ENCODE results near the gene CHMP1A.
A peak's percentile ranks its signal among the peaks of the same experiment; 100 is the strongest.
"Not testable (repeated sequence)": the region's sequence is repeated elsewhere in the genome, so short reads cannot be mapped to it uniquely, and the experiment has no call there.

CHMP1A gene

GRCh38 chr16:89657442-89658220 is at the start of gene CHMP1A, which contains the start of gene SPATA33:
CHMP1A (minus strand) TSS chr16:89657708; CDS start chr16:89657588, 120 bp downstream.
SPATA33 (plus strand) TSS chr16:89657836; CDS start chr16:89657912, 76 bp downstream.
- DNase-seq = peak; percentile 76 to 91

DNA sequence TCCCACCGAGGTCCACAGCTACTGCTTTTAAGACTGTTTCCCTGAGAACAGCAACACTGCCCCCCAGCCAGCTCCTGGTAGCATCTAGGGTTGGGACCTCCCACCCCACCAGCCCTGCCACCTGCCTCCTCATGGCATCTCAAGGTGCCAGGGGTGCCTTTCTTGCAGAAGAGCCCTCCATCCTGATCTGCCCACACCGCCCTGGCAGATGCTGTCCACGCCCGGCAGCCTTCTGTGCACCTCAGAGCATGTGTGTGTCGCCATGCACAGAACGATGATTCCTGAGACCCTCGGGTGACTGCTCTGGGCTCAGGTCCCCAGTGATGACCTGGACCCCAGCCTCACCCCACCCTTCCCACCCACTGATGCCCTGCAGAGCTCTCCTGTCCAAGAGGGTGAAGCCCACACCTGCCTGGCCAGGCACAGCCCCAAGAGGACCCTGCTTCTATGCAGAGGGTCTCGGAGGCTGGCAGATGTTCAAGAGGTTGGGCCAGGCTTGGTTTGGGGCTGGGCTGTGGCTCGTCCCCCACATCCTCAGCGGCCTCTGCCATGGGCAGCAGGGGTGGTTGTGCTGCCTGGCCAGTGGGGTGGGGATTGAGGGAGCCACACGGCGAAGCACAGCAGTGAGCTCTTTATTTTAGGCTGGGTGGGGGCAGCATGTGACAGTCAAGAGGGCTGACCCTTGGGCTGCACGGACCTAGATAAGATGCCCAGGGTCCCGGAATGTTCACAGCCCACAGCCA is 49.2 kb upstream of the CHMP1A start:
- DNase-seq = peak in 1 of 2 experiments; percentile 51

- DNase-seq = no peak
These were observed 47.5 kb upstream of the CHMP1A start for GRCh38 chr16:89705006-89705405.

DNA sequence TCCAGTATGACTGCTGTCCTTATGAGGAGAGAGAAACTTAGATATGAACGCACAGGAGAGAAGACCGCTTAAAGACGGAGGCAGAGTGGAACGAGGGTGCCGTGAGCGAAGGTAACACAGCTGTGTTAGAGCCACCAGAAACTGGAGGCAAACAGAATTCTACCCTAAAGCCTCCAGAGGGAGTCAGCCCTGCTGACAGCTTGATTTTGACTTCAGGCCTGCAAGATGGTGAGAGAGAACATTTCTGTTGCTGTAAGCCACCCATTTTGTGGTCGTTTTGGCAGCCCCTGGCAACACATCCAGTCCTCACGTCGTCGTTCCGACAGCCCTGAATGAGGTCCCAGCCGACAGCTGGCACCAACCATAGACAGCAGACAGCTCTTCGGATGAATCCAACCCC is 46.8 kb upstream of the CHMP1A start:
- DNase-seq = no peak

DNA sequence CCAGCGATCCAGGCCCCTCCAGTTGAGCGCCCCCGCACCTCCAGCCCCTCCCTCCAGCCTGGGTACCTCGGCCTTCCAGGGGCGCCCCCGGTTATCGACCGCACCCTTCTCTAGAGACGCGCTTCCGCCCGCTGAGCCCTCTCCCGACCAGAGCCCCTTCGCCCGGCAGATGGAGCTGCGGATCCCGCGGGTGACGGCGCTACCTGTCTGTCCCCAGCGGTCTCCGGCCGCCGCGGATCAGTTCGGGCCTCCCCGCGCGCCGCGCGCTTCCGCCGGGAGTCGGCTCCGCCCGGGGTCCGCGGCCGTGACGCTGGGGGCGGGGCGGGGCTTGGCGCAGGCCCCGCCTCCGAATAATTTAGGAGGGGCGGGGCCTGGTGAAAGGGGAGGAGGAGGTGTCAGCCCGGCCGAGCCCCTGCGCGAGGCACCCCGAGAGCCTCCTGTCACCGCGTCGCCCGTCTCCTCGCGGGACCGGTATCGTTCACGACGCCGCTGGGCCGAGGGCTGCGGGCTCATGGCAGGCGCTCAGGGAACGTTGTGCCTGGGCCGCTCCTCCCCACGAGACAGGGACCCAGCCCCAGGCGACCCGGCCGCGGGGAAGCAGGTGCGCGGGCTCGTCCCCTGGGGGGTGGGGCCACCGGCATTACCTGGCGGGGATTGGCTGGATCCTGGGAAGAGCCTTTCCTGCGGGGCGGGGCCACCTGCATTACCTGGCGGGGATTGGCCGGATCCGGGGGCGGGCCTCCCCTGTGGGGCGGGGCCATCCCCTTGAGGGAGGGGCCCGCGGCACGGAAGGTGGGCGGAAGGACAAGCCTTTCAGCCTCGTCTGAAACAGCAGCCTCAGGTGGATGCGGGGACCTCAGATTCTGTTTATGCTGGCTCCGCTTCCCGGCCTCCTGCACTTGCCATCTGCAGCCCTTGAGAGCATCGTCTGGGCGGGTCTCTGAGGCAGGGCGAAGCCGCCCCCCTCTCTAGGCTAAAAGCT is 44.2 kb upstream of the CHMP1A start, which contains the start of gene SPATA2L:
Gene SPATA2L (minus strand): TSS at position 281 of the 982 bp plus-strand sequence. CDS start 473 bp downstream, outside the sequence.
- peak; percentile 93 to 97 for DNase-seq

- peak in 1 of 2 experiments; percentile 60 for DNase-seq
These were observed 43.3 kb upstream of the CHMP1A start for GRCh38 chr16:89700649-89701424.

- peak; percentile 94 to 99 for DNase-seq
These were observed 42.7 kb upstream of the CHMP1A start for GRCh38 chr16:89700100-89700648.

- DNase-seq = not testable (repeated sequence)
These were observed 42.2 kb upstream of the CHMP1A start for GRCh38 chr16:89699629-89700099.

- not testable (repeated sequence) for DNase-seq
These were observed 41.2 kb upstream of the CHMP1A start for GRCh38 chr16:89698717-89699116.

- DNase-seq = peak; percentile 70 to 87
These were observed 40.3 kb upstream of the CHMP1A start for GRCh38 chr16:89697616-89698331.

- DNase-seq = peak; percentile 93 to 99
These were observed 39.7 kb upstream of the CHMP1A start for GRCh38 chr16:89697161-89697615.

- DNase-seq = no peak
These were observed 39.2 kb upstream of the CHMP1A start for GRCh38 chr16:89696670-89697128.

DNA sequence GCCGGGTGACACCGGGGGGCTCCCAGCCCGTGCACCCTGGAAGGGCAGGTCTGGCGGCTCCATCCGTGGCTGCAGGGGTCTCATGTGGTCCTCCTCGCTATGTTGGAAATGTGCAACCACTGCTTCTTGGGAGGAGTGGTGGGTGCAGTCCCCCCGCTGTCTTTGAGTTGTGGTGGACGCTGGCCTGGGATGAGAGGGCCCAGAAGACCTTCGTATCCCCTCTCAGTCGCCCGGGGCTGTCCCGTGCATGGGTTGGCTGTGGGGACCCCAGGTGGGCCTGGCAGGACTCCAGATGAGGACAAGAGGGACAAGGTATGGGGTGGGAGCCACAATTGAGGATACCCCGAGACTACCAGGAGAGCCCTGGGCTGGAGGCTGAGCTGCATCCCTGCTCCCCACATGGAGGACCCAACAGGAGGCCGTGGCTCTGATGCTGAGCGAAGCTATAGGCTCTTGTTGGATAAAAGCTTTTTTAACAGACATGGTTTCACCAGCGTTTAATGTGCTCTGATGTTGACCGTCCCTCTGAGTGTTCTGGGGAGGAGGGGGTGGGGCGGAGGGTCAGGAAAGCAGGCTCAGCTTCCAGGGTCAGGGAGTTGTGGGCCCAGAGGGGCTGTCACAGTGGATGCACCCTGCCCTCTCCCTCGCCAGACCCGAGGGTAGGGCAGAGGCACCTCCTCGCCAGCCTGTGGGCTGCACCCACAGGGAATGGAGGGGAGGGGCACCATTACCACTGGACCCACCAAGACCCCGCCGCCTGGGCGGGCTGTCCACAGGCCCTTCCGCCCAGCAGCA is 38.6 kb upstream of the CHMP1A start:
- no peak for DNase-seq

DNA sequence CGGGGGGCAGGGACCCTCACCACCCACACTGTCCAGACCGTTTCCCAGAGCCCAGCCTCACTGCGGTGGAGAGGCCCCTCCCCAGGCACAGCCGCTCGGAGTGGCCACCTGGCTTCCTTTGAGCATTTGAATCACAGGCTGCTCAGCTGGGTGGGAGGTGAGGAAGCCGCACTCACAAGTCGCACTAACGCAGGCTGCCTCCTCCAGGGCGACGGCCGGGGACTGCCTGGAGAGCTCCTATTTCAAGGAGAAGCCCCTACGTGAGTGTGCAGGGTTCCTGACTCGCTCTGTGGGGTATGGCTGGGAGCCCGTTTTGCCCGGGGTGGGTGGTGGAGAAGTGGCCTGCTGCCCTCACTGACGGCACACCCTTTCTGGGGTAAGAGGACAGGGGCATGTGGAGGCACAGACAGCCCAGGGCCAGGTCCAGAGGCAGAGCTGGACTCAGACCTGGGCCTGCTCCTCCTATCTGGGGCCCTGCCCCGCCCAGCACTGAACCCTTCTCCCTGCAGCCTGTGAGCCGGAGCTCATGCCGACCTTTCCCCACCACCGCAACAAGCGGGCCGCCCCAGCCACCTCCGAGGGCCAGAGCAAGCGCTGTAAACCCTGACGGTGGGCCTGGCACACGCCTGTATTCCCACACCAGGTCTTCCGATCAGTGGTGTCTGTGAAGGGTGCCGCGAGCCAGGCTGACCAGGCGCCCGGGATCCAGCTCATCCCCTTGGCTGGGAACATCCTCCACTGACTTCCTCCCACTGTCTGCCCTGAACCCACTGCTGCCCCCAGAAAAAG is 37.8 kb upstream of the CHMP1A start:
- DNase-seq = no peak

DNA sequence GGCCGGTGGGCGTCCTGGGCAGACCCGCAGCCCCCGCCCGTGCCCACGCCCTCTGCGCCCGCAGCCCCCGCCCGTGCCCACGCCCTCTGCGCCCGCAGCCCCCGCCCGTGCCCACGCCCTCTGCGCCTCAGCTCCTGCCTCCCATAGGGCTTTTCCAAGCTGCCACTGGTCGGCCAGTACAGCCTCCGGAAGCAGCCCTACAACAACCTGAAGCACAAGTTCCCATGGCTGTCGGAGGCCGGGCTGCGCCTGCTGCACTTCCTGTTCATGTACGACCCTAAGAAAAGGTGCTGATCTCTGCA is 37.2 kb upstream of the CHMP1A start:
- DNase-seq = not testable (repeated sequence)

DNA sequence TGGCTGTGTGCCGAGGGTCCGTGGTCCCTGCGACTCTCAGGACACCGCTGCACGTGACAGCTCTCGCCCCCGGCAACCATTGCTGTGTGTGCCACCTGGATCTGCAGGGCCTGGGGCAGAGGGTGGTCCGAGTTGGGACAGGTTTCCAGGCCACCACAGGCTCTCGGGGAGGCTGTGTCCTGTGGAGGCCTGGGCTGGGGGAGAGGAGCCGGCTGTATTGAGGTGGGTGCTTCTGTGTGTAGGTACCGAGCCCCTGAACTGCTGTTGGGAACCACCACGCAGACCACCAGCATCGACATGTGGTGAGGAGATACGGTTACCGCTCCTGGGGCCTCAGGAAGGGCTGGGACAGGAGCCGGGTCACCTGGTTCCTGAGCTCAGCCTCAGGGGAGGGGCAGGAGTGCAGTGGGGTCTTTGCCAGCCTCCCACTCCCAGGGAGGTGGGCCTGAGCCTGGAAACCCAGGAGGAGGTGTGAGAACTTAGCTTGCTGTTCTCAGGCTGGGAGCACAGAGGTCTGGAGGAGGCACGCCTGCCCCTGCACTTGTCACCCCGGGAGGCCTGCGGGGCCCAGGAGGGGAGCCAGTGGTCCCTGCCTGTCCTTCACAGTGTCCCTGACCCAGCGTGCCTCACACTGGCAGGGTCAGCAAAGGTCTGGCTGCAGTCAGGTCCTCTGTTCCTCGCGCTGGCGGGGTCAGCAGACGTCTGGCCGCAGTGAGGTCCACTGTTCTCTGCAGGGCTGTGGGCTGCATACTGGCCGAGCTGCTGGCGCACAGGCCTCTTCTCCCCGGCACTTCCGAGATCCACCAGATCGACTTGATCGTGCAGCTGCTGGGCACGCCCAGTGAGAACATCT is 36.6 kb upstream of the CHMP1A start:
- no peak for DNase-seq

GRCh38 chr16:89693289-89693731 is 35.8 kb upstream of the CHMP1A start:
- DNase-seq = no peak

Measured in NCI-H524 (cell line).